ENCODE measurements around the gene PNMA6F.
"Not testable (repeated sequence)": the region's sequence is repeated elsewhere in the genome, so short reads cannot be mapped to it uniquely, and the experiment has no call there.

The PNMA6F gene

DNA sequence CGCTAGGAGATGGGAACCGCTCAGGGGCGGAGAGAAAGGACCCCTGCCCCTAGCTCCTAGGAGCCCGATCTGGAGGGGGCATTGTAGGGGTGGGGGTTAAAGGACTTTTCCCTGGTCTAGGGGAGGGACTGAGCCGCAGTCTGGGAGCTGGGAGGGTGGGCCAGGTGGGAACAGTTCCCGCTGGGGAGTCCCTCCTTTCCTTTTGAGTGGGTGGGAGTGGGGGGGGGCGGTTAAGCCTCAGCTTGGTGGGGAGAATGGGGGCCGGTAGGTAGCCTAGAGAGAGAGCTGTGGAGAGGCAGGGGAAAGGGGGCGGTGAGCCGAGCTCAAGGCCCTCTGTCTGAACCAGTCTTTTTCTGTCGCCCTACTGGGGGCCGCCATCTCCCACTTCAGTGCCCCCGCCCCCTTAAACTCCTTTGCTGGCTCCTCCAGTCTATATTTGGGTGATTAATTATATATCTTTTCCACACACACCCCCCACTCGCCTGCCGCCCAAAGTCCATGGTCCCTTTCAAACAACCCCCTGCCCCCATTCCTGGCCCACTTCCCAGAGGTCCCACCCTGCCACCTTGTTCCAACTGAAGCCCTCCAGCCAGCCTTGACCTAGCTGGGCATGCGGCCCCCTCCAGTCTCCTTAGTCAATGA is 13.2 kb upstream of the PNMA6F start:
- DNase-seq: no peak

- peak; percentile 68 for DNase-seq
These were observed 12.5 kb upstream of the PNMA6F start, which contains the start of gene ZNF275 for GRCh38 chrX:153333821-153334653. ZNF275 (plus strand) TSS chrX:153334153; CDS start chrX:153336680, 2,527 bp downstream.

DNA sequence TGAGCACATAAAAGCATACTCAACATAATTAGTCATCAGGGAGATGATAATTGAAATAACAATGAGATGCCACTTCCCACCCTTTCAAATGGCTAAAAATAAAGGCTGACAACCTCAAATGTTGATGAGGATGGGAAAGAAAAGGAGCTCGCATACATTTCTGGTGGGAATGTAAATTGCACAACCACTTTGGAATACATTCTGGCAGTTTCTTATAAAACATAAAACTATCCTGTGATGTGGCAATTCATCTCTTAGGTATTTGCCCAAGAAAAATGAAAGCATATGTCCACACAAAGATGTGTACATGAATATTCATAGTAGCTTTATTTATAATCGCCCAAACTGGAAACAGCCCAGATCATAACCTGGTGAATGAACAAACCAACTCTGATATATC is 11.7 kb upstream of the PNMA6F start:
- no peak for DNase-seq

- DNase-seq: no peak
These were observed 6.0 kb upstream of the PNMA6F start for GRCh38 chrX:153327561-153327960.

DNA sequence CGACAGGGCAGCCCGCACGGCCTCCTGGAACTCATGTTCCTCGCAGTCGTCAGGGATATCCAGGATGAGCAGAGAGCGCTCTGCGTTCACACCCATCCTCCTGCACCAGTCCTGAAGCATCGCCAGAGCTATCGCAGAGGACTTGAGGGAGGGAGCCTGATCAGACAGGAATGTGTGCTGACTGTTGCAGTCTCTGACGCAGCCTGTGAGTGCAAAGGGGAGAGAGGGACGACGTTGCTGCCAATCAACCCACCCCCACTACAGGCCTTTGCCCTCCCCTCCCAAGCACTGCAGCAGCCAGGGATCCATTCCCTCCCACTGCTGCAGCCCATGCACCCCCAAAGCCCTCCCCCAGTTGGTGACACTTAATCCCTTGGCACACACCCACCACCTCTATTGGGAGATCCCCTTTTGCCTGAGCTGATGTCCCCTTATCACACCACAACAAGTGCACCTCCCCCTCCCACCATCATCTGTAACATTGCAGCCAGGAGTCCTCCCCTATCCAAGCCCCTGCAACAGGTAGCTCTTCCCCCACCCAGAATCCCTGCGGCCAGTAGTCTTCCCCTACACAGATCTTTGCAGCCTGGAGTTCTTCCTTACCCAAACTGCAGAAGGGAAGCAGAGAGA is 897 bp downstream of the PNMA6F start:
- DNase-seq: no peak

DNA sequence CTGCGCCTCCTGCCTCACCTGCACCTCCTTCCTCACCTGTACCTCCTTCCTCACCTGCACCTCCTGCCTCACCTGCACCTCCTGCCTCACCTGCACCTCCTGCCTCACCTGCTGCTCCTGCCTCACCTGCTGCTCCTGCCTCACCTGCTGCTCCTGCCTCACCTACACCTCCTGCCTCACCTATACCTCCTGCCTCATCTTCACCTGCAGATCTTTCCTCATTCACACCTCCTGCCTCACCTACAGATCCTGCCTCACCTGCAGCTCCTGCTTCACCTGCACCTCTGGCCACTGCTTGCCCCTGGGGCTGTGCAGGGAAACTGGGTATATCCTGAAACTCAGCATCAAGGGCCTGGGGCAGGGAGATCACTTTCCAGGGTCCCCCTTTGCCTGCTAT is 1.5 kb downstream of the PNMA6F start:
- DNase-seq: not testable (repeated sequence)

- DNase-seq: no peak
These were observed 2.1 kb downstream of the PNMA6F start for GRCh38 chrX:153319295-153320046.

DNA sequence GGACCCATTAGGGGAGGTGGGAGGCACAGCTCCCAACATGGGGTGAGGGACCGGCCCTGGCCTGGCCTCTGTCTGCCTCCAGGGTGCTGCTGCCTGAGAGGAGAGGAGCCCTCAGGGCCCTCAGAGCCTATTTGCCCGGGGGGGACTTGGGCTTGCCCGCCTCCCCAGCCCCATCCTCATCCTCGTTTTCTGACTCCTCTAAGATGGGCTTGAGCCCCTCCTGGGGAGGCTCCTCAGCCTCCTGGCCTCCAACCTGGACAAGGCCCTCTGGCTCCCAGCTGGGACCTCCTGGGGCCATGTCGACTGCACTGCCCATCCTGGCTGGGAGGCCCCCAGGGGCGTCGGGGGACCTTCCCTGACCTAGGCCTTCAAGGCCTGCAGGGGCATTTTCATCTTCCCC is 2.8 kb downstream of the PNMA6F start:
- DNase-seq: no peak

DNA sequence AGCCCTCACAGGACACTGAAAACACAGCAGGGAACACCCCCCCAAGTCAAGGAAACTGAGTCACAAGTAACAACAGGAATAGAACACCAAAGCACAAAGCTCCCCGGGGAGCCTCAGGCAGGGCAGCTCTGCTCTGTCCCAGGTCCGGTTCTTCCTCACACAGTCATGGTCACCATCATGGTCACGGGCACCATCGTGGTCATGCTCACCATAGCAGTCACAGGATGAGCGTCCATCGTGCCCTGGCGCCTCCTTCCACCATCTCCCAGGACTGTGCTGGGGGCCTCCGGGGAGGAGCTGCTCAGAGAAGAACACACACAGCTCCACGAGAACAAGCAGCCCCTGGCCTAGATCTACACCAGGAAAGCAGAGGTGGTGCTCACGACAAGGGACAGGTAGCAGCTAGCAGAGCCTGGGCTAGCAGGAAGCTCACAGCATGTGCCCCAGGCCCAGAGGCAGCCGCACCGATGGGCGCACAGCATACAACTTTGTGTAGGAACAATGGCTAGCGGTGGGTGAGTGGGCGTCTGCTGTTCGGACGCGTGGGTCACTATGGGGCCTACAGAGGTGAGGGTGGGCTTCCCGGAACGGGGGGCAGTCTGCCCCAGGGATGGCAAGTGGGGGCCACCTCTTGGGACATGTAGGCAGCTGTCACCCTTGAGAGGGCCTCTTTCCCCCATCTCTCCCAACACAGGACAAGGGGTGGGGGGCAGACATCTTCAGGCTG is 3.4 kb downstream of the PNMA6F start:
- DNase-seq: no peak

- no peak for DNase-seq
These were observed 4.3 kb downstream of the PNMA6F start for GRCh38 chrX:153317306-153317705.

GRCh38 chrX:153312842-153313241 is 8.7 kb downstream of the PNMA6F start:
- DNase-seq: no peak

GRCh38 chrX:153312041-153312440 is 9.5 kb downstream of the PNMA6F start:
- DNase-seq: no peak

DNA sequence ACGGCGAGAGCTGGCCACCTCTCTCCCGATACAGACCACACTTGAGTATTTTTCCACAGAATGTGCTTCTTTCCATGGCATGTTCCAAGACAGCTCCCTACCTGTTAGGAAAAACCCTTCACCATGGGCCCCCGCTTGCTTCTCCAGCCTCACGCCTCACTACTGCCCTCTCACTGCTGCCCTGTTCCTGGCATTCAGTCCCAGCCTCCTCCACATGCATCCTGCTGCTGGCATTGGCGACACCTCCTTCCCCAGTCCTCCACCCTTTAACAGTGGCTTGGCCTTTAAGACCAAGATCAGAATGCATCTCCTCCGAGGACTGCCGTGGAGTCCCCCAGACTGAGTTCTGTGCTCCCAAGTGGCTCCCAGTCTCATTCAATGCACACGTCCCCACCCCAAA is 10.7 kb downstream of the PNMA6F start:
- DNase-seq: no peak

DNA sequence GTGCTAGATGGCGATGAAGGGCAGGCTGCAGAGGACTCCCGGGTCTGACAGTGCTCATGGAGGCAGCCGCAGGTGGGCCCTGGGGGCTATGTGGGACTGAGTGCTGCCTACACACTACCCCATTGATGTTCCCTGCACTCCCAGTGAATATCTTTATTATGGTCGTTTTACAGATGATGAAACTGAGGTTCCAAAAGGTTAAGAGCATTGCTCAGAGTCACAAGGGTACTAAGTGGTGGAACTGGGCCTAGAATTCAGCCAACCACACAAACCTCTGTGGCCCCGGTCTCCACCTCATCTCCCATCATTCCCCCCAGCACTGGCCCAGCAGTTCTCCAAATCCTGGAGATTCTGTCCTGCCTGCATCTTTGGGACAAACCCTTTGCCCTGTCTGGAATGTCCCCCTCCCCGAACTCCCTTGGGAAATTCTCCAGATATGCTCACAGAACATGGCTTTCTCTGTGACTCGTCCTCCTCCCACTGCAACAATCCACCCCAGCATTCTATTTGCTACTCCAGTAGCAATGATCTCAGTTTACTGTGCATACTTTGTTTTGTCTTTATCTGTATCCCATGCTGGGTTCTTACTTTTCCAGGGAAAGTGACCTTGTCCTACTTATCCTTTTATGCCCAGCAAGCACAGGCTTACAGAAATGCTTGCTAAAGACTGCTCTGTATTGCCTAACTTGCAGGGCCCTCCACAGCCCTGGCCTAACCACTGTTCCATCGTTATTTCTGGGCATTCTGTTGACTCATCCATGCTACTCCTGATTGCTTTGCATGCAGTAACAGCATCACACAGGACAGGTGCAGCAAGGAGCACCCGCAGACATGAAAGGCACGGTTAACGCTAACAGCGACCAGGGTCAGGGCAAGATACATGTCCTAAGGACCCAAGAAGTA is 14.0 kb downstream of the PNMA6F start:
- DNase-seq: no peak

- no peak for DNase-seq
These were observed 14.9 kb downstream of the PNMA6F start for GRCh38 chrX:153306527-153307115.

GRCh38 chrX:153305972-153306371 is 15.6 kb downstream of the PNMA6F start:
- no peak for DNase-seq

DNA sequence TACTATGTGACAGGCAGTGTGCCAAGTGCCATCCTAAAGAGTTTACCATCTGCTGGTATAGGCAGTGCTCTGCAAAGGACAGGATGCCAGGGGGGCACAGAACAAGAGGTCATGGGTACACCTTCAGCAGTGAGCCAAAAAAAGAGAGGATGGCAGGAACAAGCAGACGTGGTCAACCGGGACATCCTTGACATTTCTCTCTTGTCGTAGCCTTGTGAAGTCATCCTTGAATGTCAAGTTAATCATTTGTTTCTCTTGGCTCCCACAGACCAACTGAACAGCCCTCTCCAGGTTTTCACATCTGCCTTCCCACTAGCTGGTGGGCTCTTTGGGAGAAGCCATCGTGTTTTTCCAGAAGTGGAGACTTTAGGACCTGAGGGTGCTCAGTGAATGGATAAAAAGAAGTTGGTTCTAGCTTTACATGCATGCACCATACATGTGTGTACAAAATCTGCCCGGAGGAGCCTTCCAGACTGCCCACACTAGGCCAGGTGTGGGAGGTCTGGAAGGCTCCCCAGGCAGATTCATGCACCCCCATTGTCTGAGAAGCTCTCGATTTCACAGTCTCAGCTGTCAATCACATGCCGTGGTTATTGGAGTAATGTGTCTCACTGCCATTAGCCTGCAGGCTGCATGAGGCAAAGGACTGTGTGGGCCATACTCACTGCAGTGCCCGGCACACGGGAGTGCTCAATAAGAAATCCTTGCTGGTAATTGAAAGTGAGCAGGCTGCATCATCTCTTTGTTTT is 16.4 kb downstream of the PNMA6F start:
- DNase-seq: no peak

DNA sequence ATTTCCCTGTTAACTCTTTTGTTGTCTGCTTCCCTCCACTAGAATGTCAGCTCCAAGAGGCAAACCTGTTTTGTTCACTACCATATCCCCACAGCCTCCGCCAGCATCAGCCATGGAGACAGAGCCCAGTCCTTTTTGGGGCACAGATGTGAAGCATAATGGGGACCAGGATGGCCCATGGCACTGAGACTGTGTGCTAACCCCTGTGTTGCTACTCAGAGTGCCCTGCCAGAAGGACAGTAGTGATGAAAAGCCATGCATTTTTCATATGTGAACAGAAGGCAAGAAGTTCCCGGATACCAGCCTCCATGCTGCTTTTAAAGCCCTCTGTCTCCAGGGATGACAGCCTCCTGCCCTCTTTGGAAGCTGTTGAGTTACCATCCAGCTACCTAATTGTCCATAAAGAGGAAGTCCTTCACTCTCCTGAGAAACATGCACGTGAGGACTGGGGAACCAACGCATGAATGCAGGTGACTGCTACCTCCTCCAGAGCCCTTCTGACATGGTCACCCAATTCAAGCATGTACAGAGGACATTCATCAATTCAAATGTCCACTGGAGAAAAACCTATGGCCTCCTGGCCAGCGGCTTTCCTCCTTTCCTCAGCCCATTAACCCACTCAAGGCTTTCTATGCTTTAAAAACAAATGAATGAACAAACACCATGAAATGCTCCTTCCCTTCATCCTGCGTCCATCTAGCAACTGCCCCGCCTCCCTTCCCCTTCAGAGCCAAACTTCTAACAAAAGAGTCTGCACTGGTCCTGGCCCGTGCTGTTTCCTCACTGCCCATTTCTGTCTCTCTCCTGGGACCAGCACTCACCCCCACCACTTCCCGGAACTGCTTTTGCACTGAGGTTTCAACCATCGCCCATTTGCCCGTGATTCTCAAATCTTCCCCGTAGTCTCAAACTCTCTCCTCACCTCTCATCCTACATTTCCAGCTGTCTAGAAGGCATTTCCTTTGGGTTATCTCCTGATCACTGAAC is 18.0 kb downstream of the PNMA6F start:
- DNase-seq: no peak

- no peak for DNase-seq
These were observed 18.8 kb downstream of the PNMA6F start for GRCh38 chrX:153302796-153303195.
